ENCODE results near the gene KEAP1. TPM values are rescaled to one million over a fixed set of nuclear protein-coding genes. Genes with fewer than 3 reads are reported as not detected.
A peak's percentile ranks its signal among the peaks of the same experiment; 100 is the strongest.

The KEAP1 gene
- total RNA-seq, 1 donor from 2014 or later = 67.5 TPM

GRCh38 chr19:10500247-10500592 is 2.9 kb downstream of the KEAP1 start:
- peaks cover 50% of the 10 kb centered on the region for H3K4me1 ChIP-seq
- TF ChIP-seq CTCF (IDR thresholded peaks at IDR 0.05) = no peak
- H3K27me3 ChIP-seq (ENCODE audit: low read depth) = no peaks in the 10 kb centered on the region
- no peak overlapping the region for H3K27ac ChIP-seq
- no peak overlapping the region for H3K4me3 ChIP-seq
- DNase-seq (no peak), ATAC-seq (no peak)
- H3K36me3 ChIP-seq = peaks cover 45% of the 10 kb centered on the region
- no peaks in the 10 kb centered on the region for H3K9me3 ChIP-seq
- intact Hi-C loops (cut with DNase I) = no loop called here

- TF ChIP-seq CTCF (IDR thresholded peaks at IDR 0.05) = no peak
- no peak for DNase-seq
- Histone ChIP-seq H3K4me3 (no peak overlapping the region), H3K4me1 (peaks cover 50% of the 10 kb centered on the region), H3K27me3 (ENCODE audit: low read depth) (no peaks in the 10 kb centered on the region), H3K27ac (no peak overlapping the region), H3K9me3 (no peaks in the 10 kb centered on the region), H3K36me3 (peaks cover 50% of the 10 kb centered on the region)
- no peak for ATAC-seq
- intact Hi-C loops (cut with DNase I) = no loop called here
Observed at GRCh38 chr19:10499550-10500246, 3.5 kb downstream of the KEAP1 start.

- intact Hi-C loops (cut with DNase I) = no loop called here
- H3K36me3 ChIP-seq = peaks cover 68% of the 10 kb centered on the region
- TF ChIP-seq CTCF (IDR thresholded peaks at IDR 0.05) = no peak
Observed at GRCh38 chr19:10497371-10497770, 5.8 kb downstream of the KEAP1 start.

GRCh38 chr19:10491472-10492047 is 11.6 kb downstream of the KEAP1 start:
- H3K4me1 ChIP-seq = no peaks in the 10 kb centered on the region
- no peak for TF ChIP-seq CTCF (IDR thresholded peaks at IDR 0.05)
- intact Hi-C loops (cut with DNase I) = no loop called here
- H3K27me3 ChIP-seq (ENCODE audit: low read depth) = no peaks in the 10 kb centered on the region
- H3K4me3 ChIP-seq = no peak overlapping the region
- DNase-seq (no peak), ATAC-seq (peak in 1 of 2 donors; percentile 34)
- no peaks in the 10 kb centered on the region for H3K9me3 ChIP-seq
- no peak overlapping the region for H3K27ac ChIP-seq
- H3K36me3 ChIP-seq = peaks cover 94% of the 10 kb centered on the region

More at GRCh38 chr19:10497371-10497770, 5.8 kb downstream of the KEAP1 start:
- peaks cover 43% of the 10 kb centered on the region for H3K4me1 ChIP-seq
- H3K27ac ChIP-seq = no peak overlapping the region
- H3K9me3 ChIP-seq = no peaks in the 10 kb centered on the region
- DNase-seq (no peak), ATAC-seq (no peak)
- H3K4me3 ChIP-seq = no peak overlapping the region
- no peaks in the 10 kb centered on the region for H3K27me3 ChIP-seq (ENCODE audit: low read depth)

GRCh38 chr19:10486551-10486950 is 16.6 kb downstream of the KEAP1 start:
- no peak overlapping the region for H3K27ac ChIP-seq
- DNase-seq (no peak), ATAC-seq (no peak)
- intact Hi-C loops (cut with DNase I) = no loop called here
- H3K4me1 ChIP-seq = no peaks in the 10 kb centered on the region
- no peaks in the 10 kb centered on the region for H3K27me3 ChIP-seq (ENCODE audit: low read depth)
- no peak for TF ChIP-seq CTCF (IDR thresholded peaks at IDR 0.05)
- H3K4me3 ChIP-seq = no peak overlapping the region
- H3K36me3 ChIP-seq = peaks cover 72% of the 10 kb centered on the region
- no peaks in the 10 kb centered on the region for H3K9me3 ChIP-seq
